ENCODE data around the gene ARFGAP1.

DNA sequence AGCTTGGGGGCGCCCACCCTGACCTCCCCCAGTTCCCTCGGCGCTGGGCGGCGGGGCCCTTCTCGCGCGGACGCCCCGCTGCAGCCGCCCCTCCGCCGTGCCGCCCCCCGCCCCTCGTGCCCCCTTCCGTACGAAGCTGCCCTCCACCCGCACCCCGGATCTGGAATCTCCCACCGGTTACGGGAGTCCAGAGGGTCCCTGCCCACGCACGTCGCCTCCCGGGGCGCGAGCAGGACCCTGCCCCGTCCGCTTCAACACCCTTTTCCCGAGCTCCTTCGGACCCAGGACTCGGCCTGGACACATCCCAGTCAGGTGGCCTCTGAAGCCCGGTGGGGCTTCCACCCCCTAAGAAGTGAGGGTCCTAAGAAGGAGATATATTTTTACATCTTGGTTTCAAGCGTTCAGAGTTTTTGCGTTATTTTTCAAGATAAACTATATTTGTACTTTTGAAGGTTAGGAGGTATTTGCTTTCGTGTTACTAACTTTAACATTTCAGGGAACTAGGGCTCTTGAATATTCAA, 506 bp downstream of the ARFGAP1 start:
- no peak for TF ChIP-seq POLR2AphosphoS5 (IDR thresholded peaks at IDR 0.05; ENCODE audit: insufficient read depth, low read depth, low read length)
- TF ChIP-seq MYC (IDR thresholded peaks at IDR 0.05; ENCODE audit: low read depth, low read length) = no peak
- TF ChIP-seq POLR2A (IDR thresholded peaks at IDR 0.05; ENCODE audit: low read depth, low read length) = no peak
- TF ChIP-seq, protein P1, sequence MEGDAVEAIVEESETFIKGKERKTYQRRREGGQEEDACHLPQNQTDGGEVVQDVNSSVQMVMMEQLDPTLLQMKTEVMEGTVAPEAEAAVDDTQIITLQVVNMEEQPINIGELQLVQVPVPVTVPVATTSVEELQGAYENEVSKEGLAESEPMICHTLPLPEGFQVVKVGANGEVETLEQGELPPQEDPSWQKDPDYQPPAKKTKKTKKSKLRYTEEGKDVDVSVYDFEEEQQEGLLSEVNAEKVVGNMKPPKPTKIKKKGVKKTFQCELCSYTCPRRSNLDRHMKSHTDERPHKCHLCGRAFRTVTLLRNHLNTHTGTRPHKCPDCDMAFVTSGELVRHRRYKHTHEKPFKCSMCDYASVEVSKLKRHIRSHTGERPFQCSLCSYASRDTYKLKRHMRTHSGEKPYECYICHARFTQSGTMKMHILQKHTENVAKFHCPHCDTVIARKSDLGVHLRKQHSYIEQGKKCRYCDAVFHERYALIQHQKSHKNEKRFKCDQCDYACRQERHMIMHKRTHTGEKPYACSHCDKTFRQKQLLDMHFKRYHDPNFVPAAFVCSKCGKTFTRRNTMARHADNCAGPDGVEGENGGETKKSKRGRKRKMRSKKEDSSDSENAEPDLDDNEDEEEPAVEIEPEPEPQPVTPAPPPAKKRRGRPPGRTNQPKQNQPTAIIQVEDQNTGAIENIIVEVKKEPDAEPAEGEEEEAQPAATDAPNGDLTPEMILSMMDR (IDR thresholded peaks at IDR 0.05; ENCODE audit: extremely low read depth in 1 of 2, insufficient read depth in 1 of 2, low read depth in 1 of 2, low read length in 2 of 2) = no peak
- TF ChIP-seq EZH2 (IDR thresholded peaks at IDR 0.05; ENCODE audit: borderline replicate concordance, low read depth, low read length, severe bottlenecking) = no peak
- TF ChIP-seq, protein P2, sequence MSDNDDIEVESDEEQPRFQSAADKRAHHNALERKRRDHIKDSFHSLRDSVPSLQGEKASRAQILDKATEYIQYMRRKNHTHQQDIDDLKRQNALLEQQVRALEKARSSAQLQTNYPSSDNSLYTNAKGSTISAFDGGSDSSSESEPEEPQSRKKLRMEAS (IDR thresholded peaks at IDR 0.05; ENCODE audit: insufficient read depth, insufficient read length) = no peak
- no peak for TF ChIP-seq FOS (IDR thresholded peaks at IDR 0.05; ENCODE audit: borderline replicate concordance, insufficient read depth, low read length)
